Raji (cell line): ENCODE measurements around the gene MAPK7.

Experiments used
- POLR2A ChIP-seq: IDR thresholded peaks from 2 replicates; pipeline ENCODE4 v1.6.1; 2011; ENCODE audit warnings: low read depth, low read length, control low read depth; ENCODE audit not compliant: insufficient read depth

MAPK7 gene

DNA sequence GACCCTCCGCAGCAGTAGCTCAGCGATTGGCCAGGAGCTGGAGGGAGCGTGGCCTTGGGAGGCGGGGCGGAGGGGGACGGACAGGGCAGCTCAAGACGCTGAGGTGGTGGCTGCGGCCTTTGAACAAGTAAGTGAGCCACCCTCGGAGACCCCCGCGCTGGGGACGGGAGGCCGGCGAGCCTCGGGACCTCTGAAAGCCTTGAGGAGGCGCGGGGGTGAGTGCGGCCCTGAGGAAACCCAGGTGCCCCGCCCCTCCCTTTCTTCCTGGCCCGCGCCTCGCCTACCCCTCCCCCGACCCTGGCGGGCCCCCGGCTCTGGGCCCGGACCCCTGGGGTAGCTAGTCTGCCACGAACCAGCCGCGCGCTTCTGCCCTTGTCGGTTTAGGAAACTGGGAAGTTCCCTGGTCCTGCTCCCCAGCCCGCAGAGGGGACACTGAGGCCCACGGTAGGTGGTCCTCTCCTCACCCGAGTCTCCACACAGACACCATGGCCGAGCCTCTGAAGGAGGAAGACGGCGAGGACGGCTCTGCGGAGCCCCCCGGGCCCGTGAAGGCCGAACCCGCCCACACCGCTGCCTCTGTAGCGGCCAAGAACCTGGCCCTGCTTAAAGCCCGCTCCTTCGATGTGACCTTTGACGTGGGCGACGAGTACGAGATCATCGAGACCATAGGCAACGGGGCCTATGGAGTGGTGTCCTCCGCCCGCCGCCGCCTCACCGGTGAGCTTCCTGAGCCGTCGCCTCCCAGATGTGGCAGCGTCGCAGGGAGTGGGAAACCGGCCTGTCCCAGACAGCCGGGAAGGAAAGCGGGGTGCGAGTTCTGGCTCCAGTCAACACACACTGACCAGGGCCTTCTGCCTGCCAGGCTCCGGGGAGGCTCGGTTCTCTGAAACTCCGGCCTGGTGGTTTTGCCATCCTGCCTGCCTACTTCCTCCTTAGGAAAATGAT, at the start of gene MAPK7:
MAPK7 (plus strand) TSS at position 83 of the 945 bp plus-strand sequence; CDS start at position 486, 403 bp downstream.
- no peak for TF ChIP-seq POLR2A

GRCh38 chr17:19329136-19329535, 49.2 kb upstream of the MAPK7 start:
- no peak for TF ChIP-seq POLR2A

DNA sequence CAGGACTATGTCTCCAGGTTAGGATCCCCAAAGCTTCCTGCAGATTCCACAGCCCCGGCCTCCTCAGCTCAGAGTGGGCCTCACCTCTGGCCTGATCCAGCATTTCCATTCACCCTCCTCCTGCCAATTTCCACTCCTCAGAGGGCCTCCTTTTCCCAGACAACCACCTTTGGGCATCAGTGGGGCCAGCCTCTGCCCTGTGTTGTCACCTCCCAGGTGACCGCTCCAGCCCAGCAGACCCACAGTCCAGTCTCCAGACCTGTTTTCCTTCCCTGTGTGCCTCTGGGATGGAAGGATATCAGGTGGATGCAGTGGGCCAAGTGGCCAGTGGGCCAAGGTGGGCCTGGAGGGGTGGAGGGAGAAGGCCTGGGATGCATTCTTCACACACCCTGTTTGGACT, 48.5 kb upstream of the MAPK7 start:
- no peak for TF ChIP-seq POLR2A

GRCh38 chr17:19330271-19330670, 48.0 kb upstream of the MAPK7 start:
- TF ChIP-seq POLR2A = no peak

DNA sequence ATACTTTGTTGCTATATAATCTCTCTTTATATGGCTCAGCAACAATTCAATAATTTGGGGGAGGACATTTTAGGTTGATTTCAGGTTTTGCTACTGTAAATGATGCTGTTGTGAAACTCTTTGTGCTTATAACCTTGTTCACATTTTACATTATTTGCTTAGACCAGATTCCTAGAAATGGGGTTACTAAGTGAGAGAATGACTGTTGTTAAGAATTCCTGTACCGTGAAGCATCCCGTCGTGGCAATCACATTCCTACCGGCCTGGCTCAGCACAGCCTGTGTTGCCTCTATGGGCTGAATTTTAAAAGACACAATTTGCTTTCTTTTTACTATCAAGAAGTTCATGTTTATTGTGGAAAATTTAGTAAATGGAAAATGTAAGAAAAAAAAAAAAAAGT, 47.2 kb upstream of the MAPK7 start:
- no peak for TF ChIP-seq POLR2A

GRCh38 chr17:19331543-19332245, 46.6 kb upstream of the MAPK7 start:
- no peak for TF ChIP-seq POLR2A

GRCh38 chr17:19332371-19333131, 45.7 kb upstream of the MAPK7 start:
- no peak for TF ChIP-seq POLR2A

GRCh38 chr17:19333132-19333440, 45.2 kb upstream of the MAPK7 start:
- TF ChIP-seq POLR2A = no peak

DNA sequence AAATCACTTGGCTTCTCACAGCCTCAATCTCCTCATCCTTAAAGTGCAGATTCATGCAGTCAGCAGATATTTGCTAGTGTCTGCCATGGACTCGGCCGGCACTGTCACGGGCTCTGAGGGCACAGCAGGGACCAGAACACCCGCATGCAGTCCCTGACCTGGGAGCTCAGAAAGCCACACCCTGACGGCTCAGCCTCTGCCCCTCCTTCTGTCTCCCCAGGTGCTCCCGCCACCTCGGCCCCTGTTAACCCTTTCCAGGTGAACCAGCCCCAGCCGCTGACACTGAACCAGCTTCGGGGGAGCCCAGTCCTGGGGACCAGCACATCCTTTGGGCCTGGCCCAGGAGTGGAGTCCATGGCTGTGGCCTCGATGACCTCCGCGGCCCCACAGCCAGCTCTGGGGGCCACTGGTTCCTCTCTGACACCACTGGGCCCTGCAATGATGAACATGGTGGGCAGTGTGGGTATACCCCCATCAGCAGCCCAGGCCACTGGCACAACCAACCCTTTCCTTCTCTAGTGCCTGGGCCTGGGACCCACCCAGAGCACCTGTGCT, 44.5 kb upstream of the MAPK7 start:
- TF ChIP-seq POLR2A = no peak

- TF ChIP-seq POLR2A = no peak
Observed at GRCh38 chr17:19334331-19334730, 44.0 kb upstream of the MAPK7 start.

- no peak for TF ChIP-seq POLR2A
Observed at GRCh38 chr17:19335951-19336631, 42.2 kb upstream of the MAPK7 start.

DNA sequence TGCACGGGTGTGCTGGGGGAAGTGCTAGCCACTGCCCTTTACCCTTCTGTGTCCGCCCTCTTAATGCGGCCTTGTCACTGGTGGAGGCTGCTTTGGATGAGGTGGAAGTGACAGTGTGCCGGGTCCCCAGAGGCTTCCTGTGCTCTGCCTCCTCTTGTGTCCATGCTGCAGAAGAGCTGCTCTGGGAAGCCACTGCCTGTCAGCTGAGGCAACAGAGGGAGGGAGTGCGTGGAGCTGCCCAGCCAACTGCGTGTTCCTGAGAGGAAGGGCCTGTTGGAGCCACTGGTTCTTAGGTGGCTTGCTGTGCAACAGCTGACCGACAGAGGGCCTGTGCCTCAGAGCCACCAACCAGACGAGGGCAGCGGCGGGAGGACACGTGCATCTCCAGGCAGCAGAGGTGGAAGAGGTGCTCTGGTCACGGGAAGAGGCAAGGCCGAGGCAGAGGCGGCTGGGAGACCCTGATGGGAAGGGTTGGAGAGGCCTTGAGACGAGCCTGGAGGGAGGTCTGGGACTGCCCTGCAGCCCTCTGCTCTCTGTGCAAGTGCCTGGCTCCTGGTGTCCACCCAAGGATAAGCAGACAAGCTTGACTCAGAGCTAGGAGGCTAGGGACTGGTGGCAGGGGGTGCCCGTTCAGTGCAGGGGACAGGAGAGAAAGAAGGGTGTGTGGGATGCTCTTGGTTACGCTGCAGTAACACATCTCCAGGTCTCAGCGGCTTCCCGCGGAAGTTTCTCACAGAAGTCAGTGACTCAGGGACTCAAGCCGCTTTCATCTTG, 41.2 kb upstream of the MAPK7 start:
- TF ChIP-seq POLR2A = no peak

DNA sequence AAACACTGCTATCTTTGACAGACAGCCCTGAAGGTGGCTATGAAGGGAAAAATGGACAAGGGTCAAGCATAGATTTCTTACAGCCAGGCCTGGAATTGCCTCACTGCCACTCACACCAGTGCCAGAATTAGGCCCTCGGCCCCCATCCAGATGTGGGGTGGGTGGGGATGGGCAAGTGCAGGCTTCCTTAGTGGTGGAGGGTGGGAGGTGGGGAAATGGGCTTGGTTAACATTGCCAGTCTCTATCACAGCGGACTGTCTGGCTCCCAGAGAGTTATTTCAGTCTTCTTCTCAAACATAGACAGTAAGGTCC, 40.6 kb upstream of the MAPK7 start:
- no peak for TF ChIP-seq POLR2A
